Measurements from ENCODE around the gene PTPRM.

PTPRM gene

DNA sequence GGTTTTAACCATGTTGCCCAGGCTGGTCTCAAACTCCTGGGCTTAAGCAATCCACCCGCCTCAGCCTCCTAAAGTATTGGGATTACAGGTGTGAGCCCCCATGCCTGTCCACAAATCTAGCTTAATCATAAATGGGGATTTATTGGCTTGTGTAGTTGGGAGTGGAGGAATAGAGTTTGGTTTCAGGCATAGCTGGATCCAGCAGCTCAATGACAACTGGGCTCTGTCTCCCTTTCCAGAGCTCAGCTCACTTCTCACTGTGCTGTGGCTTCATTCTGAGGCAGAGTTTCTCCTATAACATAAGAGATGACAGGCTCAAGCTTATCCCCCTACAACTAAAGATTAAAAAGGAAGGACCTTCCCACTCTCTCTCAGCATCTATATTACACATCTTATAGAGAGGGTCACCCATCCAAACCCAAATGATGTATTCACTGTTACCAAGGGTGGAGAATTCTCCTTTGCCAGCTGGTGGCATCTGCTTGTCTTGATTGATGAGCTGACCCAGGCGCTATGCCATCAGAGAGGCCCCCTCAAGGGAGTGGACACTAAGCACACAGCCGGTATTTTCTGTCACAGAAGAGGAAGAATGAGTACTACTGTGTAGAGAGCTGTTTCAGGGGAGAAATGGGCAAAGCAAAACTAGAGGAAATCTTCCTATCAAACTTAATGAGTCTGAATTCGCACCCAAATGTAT, 280.4 kb downstream of the PTPRM start:
- TF ChIP-seq, protein P1, sequence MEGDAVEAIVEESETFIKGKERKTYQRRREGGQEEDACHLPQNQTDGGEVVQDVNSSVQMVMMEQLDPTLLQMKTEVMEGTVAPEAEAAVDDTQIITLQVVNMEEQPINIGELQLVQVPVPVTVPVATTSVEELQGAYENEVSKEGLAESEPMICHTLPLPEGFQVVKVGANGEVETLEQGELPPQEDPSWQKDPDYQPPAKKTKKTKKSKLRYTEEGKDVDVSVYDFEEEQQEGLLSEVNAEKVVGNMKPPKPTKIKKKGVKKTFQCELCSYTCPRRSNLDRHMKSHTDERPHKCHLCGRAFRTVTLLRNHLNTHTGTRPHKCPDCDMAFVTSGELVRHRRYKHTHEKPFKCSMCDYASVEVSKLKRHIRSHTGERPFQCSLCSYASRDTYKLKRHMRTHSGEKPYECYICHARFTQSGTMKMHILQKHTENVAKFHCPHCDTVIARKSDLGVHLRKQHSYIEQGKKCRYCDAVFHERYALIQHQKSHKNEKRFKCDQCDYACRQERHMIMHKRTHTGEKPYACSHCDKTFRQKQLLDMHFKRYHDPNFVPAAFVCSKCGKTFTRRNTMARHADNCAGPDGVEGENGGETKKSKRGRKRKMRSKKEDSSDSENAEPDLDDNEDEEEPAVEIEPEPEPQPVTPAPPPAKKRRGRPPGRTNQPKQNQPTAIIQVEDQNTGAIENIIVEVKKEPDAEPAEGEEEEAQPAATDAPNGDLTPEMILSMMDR (IDR thresholded peaks at IDR 0.05; ENCODE audit: low read depth, low read length) = no peak
- TF ChIP-seq, protein P2, sequence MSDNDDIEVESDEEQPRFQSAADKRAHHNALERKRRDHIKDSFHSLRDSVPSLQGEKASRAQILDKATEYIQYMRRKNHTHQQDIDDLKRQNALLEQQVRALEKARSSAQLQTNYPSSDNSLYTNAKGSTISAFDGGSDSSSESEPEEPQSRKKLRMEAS (IDR thresholded peaks at IDR 0.05; ENCODE audit: low read depth, low read length) = no peak
- TF ChIP-seq MYC (IDR thresholded peaks at IDR 0.05; ENCODE audit: low read depth, low read length) (no peak), POLR2A (IDR thresholded peaks at IDR 0.05; ENCODE audit: extremely low read depth, insufficient read length) (no peak)
- no peak for DNase-seq (ENCODE audit: low read depth)
- no peak overlapping the region for H3K4me3 ChIP-seq (ENCODE audit: low read depth, low read length)

DNA sequence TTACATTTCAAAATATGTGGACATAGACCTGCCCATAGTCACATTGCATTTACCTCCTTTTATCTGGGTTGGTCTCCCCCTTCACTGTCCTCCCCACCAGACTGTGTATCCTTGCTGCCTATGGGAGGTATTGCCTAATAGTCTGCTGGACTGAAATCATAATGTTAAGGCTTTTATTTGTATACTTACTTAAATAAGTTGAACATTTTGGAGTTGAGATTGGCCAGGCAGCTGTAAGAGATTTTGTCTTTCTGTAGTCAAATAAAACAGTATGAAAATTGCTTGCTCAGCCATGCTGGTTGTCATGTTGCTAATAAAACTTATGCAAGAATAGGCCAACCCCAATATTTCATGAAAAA, 280.9 kb downstream of the PTPRM start:
- no peak for DNase-seq (ENCODE audit: low read depth)
- H3K4me3 ChIP-seq (ENCODE audit: low read depth, low read length) = no peak overlapping the region
- no peak for TF ChIP-seq POLR2A (IDR thresholded peaks at IDR 0.05; ENCODE audit: extremely low read depth, insufficient read length)
- TF ChIP-seq, protein P1 (IDR thresholded peaks at IDR 0.05; ENCODE audit: low read depth, low read length) = no peak

DNA sequence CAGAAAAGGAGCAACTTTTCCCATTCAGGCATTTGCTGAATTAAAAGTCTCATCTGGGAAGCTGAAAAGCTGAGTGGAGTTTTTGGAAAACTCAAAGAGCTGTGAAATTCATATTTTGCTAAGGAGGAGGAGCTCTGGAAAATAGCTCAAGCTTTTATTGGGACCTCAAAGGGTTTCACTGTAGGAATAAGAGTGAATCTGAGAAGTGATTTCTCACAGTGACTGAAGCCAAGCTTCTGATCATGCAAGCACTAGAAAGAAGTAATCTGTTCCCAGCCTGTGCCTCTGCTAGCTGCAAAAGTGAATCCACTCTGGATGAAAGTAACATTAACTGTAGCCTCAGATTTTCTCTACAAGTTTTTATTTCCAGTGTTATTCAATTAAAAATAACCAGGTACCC, 283.3 kb downstream of the PTPRM start:
- no peak overlapping the region for H3K4me3 ChIP-seq (ENCODE audit: low read depth, low read length)
- TF ChIP-seq POLR2A (IDR thresholded peaks at IDR 0.05; ENCODE audit: extremely low read depth, insufficient read length) (no peak), MYC (IDR thresholded peaks at IDR 0.05; ENCODE audit: low read depth, low read length) (no peak)
- TF ChIP-seq, protein P1 (IDR thresholded peaks at IDR 0.05; ENCODE audit: low read depth, low read length) = no peak
- TF ChIP-seq, protein P2 (IDR thresholded peaks at IDR 0.05; ENCODE audit: low read depth, low read length) = no peak
- no peak for DNase-seq (ENCODE audit: low read depth)

DNA sequence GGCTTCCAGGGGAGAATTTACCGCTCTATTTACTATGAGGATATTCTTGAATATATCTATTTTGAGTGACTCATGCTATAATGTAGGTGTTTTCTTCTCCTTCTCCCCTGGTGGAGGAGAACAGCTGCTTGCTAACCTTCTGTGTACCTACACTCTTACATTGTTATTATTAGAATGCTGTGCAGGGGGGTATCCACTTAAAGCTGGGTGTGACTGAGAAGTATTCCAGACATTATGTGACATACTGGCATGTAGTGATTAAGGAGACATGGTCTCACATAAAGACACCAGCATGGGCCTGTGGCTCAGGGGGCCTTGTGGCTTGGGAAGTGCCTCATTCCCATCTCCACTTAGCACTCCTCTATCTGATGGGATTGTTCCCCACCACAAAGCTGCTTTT, 287.9 kb downstream of the PTPRM start:
- TF ChIP-seq MYC (IDR thresholded peaks at IDR 0.05; ENCODE audit: low read depth, low read length) = no peak
- TF ChIP-seq, protein P2 (IDR thresholded peaks at IDR 0.05; ENCODE audit: low read depth, low read length) = no peak

DNA sequence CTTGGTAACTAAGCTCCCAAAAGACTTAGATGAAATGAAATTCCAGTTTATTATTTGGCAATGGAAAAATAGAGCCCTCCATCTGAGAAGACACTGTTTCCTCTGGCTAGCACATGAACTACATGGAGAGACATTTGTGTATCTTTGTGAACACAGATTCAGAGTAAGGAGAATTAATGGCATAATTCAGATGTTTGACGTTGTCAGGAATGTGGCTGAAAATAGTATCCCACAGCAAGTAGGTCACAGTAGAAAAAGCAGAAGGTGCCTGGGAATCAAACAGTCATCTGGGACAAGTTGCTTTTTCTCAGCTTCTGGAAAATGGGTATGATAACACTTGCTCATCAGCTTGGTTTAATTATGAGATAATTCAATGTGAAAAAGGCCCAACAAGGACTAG, 288.6 kb downstream of the PTPRM start:
- TF ChIP-seq, protein P2 (IDR thresholded peaks at IDR 0.05; ENCODE audit: low read depth, low read length) = no peak
- TF ChIP-seq MYC (IDR thresholded peaks at IDR 0.05; ENCODE audit: low read depth, low read length) (no peak), POLR2A (IDR thresholded peaks at IDR 0.05; ENCODE audit: extremely low read depth, insufficient read length) (no peak)
- TF ChIP-seq, protein P1 (IDR thresholded peaks at IDR 0.05; ENCODE audit: low read depth, low read length) = no peak
- no peak for DNase-seq (ENCODE audit: low read depth)
- H3K4me3 ChIP-seq (ENCODE audit: low read depth, low read length) = no peak overlapping the region

More for the DNA sequence above, 287.9 kb downstream of the PTPRM start:
- DNase-seq (ENCODE audit: low read depth) = no peak
- no peak overlapping the region for H3K4me3 ChIP-seq (ENCODE audit: low read depth, low read length)

DNA sequence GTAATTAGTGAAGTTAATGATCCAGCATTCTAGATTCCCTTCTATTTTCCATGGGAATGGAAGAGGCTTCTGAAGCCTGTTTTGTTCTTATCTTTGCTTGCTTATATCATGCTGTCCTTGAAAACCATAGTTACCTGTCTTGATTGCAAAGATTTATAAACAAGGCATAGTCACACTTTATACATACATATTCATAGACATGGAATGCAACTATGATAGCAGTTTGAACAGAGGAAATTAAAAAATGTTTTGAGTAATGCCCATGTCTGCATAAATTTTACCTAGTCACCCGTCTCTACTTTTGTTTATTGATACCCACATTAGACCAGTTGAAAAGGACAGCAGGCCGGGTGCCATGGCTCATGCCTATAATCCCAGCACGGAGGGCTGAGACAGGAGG, 289.0 kb downstream of the PTPRM start:
- no peak for DNase-seq (ENCODE audit: low read depth)
- TF ChIP-seq MYC (IDR thresholded peaks at IDR 0.05; ENCODE audit: low read depth, low read length) (no peak), POLR2A (IDR thresholded peaks at IDR 0.05; ENCODE audit: extremely low read depth, insufficient read length) (no peak)
- TF ChIP-seq, protein P2 (IDR thresholded peaks at IDR 0.05; ENCODE audit: low read depth, low read length) = no peak
- H3K4me3 ChIP-seq (ENCODE audit: low read depth, low read length) = no peak overlapping the region

DNA sequence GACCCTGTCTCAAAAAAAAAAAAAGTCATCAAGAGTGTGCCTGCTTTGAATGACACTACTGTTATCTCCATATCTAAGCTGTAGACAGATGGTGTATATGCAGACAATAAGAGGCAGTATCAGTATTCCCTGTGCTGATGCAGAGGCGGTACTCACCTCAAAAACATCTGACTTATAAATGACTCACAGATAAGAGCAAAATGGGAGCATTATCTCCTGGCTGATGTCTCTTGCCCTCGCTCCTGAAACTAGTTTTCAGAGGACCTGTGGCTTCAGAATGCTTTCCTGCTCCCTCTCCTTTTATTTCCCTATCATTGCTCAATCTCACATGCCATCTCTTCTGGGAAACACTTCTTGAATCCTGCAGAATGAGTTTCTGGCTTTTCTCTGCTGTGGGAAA, 289.6 kb downstream of the PTPRM start:
- H3K4me3 ChIP-seq (ENCODE audit: low read depth, low read length) = no peak overlapping the region
- TF ChIP-seq POLR2A (IDR thresholded peaks at IDR 0.05; ENCODE audit: extremely low read depth, insufficient read length) = no peak
- TF ChIP-seq, protein P1 (IDR thresholded peaks at IDR 0.05; ENCODE audit: low read depth, low read length) = no peak
- TF ChIP-seq, protein P2 (IDR thresholded peaks at IDR 0.05; ENCODE audit: low read depth, low read length) = no peak
- TF ChIP-seq MYC (IDR thresholded peaks at IDR 0.05; ENCODE audit: low read depth, low read length) = no peak
- DNase-seq (ENCODE audit: low read depth) = no peak
